ENCODE results near the gene CPE.

The CPE gene

DNA sequence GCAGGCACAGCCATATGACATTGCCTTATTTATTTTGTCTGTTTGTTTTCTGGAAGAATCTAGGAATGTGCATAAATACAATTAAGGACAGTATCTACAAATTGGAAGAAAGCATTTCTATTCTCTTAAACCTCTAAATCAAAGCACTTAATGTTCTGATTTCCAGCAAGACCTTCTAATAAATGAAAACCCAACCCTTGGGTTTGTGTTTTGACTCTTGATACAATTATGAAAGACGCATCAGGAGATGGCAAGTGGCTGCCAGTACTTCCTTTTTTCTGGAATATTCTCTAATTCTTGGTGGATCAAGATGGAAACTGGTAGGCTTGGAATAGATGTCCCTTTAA, 437 bp upstream of the CPE start:
- no peak for DNase-seq (ENCODE audit: low read depth)
- TF ChIP-seq, protein P1, sequence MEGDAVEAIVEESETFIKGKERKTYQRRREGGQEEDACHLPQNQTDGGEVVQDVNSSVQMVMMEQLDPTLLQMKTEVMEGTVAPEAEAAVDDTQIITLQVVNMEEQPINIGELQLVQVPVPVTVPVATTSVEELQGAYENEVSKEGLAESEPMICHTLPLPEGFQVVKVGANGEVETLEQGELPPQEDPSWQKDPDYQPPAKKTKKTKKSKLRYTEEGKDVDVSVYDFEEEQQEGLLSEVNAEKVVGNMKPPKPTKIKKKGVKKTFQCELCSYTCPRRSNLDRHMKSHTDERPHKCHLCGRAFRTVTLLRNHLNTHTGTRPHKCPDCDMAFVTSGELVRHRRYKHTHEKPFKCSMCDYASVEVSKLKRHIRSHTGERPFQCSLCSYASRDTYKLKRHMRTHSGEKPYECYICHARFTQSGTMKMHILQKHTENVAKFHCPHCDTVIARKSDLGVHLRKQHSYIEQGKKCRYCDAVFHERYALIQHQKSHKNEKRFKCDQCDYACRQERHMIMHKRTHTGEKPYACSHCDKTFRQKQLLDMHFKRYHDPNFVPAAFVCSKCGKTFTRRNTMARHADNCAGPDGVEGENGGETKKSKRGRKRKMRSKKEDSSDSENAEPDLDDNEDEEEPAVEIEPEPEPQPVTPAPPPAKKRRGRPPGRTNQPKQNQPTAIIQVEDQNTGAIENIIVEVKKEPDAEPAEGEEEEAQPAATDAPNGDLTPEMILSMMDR (conservative IDR thresholded peaks at IDR 0.05; ENCODE audit: control insufficient read depth, insufficient read depth, low read depth, low read length), result no peak
- peak overlapping the region; percentile 62 for H3K4me3 ChIP-seq (ENCODE audit: control insufficient read depth, low read depth, low read length)

- no peak for DNase-seq (ENCODE audit: low read depth)
- TF ChIP-seq, protein P1 (conservative IDR thresholded peaks at IDR 0.05; ENCODE audit: control insufficient read depth, insufficient read depth, low read depth, low read length), result no peak
- H3K4me3 ChIP-seq (ENCODE audit: control insufficient read depth, low read depth, low read length), result peak overlapping the region; percentile 62
These were observed 863 bp downstream of the CPE start for GRCh38 chr4:165379678-165380064.

DNA sequence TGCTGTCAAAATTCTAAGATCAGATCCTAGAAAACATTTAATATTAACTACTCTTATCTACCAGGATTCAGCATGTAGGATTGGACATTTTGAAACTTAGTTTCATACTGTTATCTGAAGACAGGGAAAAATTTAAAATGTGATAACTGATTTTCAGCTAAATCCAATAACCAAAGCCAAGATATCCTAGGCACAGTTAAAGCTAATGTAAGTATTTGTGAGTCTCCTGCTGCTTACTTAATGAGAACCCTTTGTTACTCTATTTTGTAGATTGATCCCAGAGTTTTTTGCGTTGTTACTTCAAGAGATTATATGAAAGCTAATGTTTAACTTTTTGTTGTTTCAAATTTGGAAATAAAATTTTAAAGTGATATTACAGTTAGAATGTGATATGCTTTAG, 2.0 kb downstream of the CPE start:
- no peak for DNase-seq (ENCODE audit: low read depth)
- TF ChIP-seq, protein P1 (conservative IDR thresholded peaks at IDR 0.05; ENCODE audit: control insufficient read depth, insufficient read depth, low read depth, low read length), result no peak
- H3K4me3 ChIP-seq (ENCODE audit: control insufficient read depth, low read depth, low read length), result no peak overlapping the region

GRCh38 chr4:165381821-165382373, 3.1 kb downstream of the CPE start:
- DNase-seq (ENCODE audit: low read depth), result no peak
- TF ChIP-seq, protein P1 (conservative IDR thresholded peaks at IDR 0.05; ENCODE audit: control insufficient read depth, insufficient read depth, low read depth, low read length), result no peak

DNA sequence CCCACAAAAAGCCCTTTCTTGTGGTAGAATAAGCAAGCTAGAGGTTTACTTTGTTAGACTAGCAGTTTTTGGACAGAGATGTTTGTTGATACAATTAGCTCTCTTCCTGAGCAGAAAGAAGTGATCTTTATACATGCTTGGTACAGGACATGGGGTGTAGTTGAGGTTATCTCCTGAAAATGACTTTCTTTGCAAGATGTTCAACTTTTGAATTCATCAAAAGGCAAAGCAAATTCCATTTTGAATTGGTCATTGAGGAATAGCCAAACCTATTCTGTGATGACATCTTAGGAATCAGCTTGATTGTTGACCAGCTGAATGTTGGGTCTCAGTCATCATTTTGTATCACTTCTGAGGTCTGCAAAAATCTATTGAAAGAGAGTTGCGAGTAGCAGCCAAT, 3.8 kb downstream of the CPE start:
- no peak overlapping the region for H3K4me3 ChIP-seq (ENCODE audit: control insufficient read depth, low read depth, low read length)
- TF ChIP-seq, protein P1 (conservative IDR thresholded peaks at IDR 0.05; ENCODE audit: control insufficient read depth, insufficient read depth, low read depth, low read length), result no peak
- no peak for DNase-seq (ENCODE audit: low read depth)

More at GRCh38 chr4:165381821-165382373, 3.1 kb downstream of the CPE start:
- no peak overlapping the region for H3K4me3 ChIP-seq (ENCODE audit: control insufficient read depth, low read depth, low read length)

GRCh38 chr4:165383591-165384073, 4.8 kb downstream of the CPE start:
- peak; percentile 65 for DNase-seq (ENCODE audit: low read depth)
- H3K4me3 ChIP-seq (ENCODE audit: control insufficient read depth, low read depth, low read length), result no peak overlapping the region
- TF ChIP-seq, protein P1 (conservative IDR thresholded peaks at IDR 0.05; ENCODE audit: control insufficient read depth, insufficient read depth, low read depth, low read length), result no peak

- TF ChIP-seq, protein P1 (conservative IDR thresholded peaks at IDR 0.05; ENCODE audit: control insufficient read depth, insufficient read depth, low read depth, low read length), result no peak
- no peak for DNase-seq (ENCODE audit: low read depth)
- H3K4me3 ChIP-seq (ENCODE audit: control insufficient read depth, low read depth, low read length), result no peak overlapping the region
These were observed 5.4 kb downstream of the CPE start for GRCh38 chr4:165384186-165384585.

Measured in fibroblast of mammary gland (primary cell).